GM19328 (cell line): ENCODE measurements around the gene CCDC14.
"Not testable (repeated sequence)": the region's sequence is repeated elsewhere in the genome, so short reads cannot be mapped to it uniquely, and the experiment has no call there.

ENCODE experiments used
- ATAC-seq: cut with Tn5 transposase; IDR thresholded peaks from one replicate; pipeline ENCODE4 v1.9.1; 2021; ENCODE audit warnings: mild to moderate bottlenecking, moderate library complexity; ENCODE audit not compliant: unreplicated experiment

CCDC14 gene

GRCh38 chr3:123909785-123910184 is 51.2 kb downstream of the CCDC14 start:
- no peak for ATAC-seq

DNA sequence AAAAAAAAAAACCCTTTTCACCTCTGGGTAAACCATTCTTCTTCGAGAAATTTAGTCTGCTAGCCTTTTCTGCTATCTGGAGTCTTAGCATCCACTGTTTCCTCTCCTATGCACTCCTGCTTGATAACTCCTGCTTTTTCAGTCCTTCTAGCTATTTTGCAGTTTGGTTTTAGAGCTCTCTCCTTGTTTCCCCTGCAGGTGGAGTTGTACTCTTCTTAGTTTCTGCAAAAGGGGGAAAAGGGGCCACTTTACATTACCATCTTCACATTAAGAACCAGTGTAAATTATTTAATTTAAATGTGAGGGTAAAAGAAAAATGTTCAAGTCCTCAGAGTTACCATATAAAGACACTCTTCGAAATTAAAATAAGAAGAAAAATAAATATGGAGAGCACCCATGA is 53.3 kb downstream of the CCDC14 start:
- no peak for ATAC-seq

DNA sequence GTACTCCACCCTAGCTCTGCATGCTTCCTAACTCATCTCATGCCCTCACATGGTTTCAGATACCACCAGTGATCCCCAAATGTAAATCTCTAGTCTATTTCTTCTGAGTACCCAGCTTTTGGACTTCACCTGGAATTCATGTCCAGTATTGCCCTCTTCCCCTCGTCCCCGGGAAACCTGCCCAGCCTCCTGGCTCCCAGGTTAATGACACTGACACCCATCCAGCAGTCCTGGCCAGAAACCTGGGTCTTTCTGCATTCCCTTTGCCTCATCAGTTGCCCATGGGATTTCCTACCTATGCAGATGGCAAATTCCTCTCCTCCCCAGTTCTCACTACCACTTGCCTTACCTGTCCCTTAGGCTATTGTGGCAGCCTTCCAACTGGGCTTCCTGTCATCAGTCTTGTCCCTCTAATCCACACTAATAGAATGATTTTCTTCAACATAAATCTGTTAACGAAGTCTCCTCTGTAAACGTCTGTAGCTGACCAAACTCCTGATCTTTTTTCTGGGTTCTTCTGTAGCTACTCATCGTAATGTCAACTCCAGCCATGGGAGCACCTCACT is 61.6 kb downstream of the CCDC14 start:
- ATAC-seq: no peak

GRCh38 chr3:123893012-123893411 is 68.0 kb downstream of the CCDC14 start:
- ATAC-seq: no peak

GRCh38 chr3:123892195-123892594 is 68.8 kb downstream of the CCDC14 start:
- ATAC-seq: no peak

GRCh38 chr3:123890991-123891390 is 70.0 kb downstream of the CCDC14 start:
- ATAC-seq: not testable (repeated sequence)

- ATAC-seq: not testable (repeated sequence)
Observed at GRCh38 chr3:123890162-123890561, 70.9 kb downstream of the CCDC14 start.

DNA sequence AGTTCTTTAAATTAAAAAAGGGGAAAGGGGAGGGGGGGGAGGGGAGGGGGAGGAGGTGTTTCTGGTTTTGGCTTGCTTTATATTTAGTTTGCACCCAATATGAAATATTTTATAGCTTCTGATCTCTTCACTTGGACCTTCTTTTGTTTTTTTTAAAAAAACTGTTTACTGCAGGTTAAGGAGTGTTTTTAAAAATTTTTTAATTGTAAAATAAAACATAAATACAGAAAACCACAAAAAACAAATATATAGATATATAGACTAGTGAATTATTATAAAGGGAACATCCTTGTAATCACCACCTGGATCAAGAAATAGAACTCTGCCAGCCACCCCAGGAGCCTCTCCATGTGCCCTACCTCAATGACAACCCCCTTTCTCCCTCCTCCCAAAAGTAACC is 76.0 kb downstream of the CCDC14 start:
- ATAC-seq: no peak

DNA sequence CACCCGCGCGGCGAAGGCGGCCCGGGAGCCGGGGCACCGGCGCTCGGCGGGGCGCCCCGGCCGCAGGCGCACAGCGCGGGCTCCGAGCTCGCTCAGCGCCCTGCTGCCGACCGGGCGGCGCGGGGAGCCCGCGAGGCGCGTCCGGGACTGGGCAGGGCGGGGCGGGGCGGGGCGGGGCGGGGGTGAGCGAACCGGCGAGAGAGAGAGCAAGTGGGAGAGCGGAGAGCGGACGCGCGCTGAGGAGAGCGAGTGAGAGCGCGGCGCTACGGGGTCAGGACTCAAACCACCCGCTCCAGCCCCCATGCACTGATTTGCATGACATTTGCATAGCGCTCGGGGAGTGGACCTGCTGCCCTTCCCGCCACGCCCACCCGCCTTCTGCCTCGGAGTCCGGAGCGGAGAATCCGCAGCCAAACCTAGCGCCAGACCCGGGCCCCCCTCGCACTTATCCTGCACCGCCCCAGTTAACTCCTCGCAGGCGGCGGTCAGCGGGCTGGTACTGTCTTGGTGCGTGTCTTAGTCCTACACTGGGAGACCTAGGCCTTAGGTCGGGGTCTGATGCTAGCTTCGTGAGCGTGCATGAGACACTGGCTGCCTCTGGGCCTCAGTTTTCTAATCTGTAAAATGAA is 76.7 kb downstream of the CCDC14 start, which contains the start of gene MYLK:
Gene MYLK, minus strand, starts transcription at position 130 of the 629 bp plus-strand sequence. CDS start 90,491 bp downstream, outside the sequence.
- peak; percentile 59 for ATAC-seq

DNA sequence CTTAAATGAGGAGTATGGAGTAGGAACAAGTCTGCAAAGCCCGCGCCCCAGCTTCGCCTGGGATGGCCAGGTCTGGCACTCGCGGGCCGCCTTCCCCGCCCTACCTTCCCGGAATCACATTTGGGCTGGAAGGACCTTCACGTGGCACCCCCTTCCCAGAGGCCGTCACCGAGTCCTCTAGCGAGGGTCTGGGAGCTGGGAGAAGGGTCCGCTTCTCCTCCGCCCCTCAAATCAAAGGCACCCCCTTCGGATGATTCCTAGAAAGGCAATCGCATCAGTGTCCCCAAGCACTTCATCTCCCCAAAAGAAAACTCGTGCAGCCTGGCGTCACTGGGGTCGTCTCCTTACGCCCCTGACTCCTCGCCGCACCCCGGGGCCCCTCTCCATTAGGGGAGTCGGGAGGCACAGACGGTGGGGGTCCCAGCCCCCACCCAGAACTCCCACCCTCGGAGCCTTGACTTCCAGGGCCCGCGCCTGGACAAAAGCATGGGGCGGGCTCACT is 77.3 kb downstream of the CCDC14 start:
- no peak for ATAC-seq

DNA sequence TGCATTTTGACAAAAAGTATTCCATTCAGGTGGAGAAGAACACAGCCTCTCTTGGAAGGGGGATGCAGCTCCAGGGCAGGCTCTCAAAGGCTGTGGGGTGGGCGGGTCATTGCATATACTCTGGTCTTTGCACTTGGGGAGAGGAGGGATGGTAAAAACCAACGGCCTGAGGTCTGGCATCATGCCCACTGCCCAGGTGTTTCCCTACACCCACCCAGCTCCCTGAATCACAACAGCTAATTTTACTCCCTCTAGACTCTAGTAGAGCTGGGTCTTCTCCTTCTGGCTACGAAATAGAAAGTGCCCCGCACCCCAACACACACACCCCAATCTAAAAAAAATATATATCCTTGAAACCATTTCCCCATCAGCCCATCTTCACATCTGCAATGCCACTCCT is 77.9 kb downstream of the CCDC14 start:
- ATAC-seq: no peak

DNA sequence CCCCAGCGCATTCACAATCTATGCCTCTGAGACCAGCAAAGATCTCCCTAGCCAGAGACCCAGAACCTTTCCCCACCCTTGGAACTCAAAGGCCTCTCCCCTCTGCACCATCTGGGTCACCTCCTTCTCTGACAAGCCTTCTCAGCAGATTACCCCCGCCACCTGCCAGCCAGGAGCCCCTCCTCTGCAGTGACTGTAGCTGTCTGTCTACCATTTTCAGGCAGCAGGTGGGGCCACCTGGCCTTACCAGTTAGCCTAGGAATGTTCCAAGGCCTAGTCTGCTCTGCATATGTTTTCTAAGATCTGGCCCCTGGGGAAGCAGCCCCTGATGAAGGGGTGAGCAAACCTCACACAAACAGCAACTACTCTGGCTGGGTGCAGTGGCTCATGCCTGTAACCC is 79.3 kb downstream of the CCDC14 start:
- ATAC-seq: no peak

GRCh38 chr3:123880998-123881561 is 79.9 kb downstream of the CCDC14 start:
- no peak for ATAC-seq

GRCh38 chr3:123878807-123879206 is 82.2 kb downstream of the CCDC14 start:
- ATAC-seq: no peak

GRCh38 chr3:123877965-123878364 is 83.1 kb downstream of the CCDC14 start:
- no peak for ATAC-seq

- no peak for ATAC-seq
Observed at GRCh38 chr3:123877466-123877865, 83.6 kb downstream of the CCDC14 start.

- ATAC-seq: no peak
Observed at GRCh38 chr3:123876858-123877257, 84.2 kb downstream of the CCDC14 start.

GRCh38 chr3:123872621-123873020 is 88.4 kb downstream of the CCDC14 start:
- ATAC-seq: no peak

DNA sequence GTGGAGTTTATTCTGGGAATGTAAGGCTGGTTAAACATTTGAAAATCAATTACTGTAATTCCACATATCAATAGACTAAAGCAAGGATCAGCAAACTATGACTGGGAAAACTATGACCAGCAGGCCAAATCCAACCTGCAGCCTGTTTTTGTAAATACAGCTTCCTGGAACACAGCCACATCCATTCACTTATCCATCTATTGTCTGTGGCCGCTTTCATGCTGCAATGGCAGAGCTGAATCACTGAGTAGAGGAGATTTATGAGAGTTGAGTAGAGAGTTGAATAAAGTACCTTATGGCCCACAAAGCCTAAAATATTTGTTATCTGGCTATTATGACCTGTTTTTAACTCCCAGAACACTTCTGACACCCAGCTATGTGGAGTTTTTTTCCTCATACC is 89.1 kb downstream of the CCDC14 start:
- no peak for ATAC-seq

DNA sequence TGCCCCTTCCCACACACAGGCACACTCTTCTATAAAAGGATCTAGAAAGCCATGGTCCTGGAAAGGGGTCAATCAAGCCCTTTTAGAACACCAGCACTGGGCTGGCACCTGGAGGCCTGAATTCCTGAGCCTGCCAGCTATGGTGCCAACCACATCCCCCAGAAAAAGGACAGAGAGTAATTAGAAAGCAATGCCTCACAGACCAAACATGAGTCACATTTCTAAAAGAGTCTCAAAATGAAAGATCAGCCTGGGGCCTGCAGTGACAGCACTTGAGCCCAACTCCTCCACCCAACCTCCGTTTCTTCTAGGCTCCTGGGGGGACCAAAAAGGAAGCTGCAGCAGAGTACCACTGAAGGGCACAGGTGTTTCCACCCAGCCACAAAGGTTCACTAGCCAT is 91.0 kb downstream of the CCDC14 start:
- no peak for ATAC-seq

- ATAC-seq: no peak
Observed at GRCh38 chr3:123869165-123869564, 91.9 kb downstream of the CCDC14 start.

- ATAC-seq: no peak
Observed at GRCh38 chr3:123864706-123865105, 96.3 kb downstream of the CCDC14 start.
